Bronchial smooth muscle cell (primary cell): ENCODE results near the gene TNMD. TPM values are rescaled to one million over a fixed set of nuclear protein-coding genes. Genes with fewer than 3 reads are reported as not detected.

Experiments used
- total RNA-seq: library from RNA; depleted of rRNA; stranded (reverse); fragments of >200 nt; gene quantifications from 2 replicates; pipeline ENCODE4 v1.2.1, GENCODE V29; 2014

The TNMD gene
- total RNA-seq = not detected in 2 replicates

DNA sequence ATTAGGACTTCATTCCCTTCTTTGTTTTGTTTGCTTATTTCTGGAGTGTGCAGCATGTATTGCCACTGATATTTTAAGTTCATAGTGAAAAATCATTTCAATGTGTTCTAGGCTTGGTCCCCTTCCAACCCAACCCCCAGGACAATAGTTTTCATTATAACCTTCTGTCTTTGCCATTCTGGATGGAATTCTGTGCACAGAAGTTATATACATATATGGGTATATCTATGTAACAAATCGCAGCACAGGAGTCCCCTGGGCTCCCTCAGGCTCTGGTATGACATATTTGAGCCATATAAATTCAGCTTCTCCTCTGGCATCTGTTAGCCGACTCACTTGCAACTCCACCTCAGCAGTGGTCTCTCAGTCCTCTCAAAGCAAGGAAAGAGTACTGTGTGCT is at the start of gene TNMD:
TSS of gene TNMD (plus strand) at position 326 of the 400 bp plus-strand sequence. CDS start 83 bp downstream, outside the sequence.

DNA sequence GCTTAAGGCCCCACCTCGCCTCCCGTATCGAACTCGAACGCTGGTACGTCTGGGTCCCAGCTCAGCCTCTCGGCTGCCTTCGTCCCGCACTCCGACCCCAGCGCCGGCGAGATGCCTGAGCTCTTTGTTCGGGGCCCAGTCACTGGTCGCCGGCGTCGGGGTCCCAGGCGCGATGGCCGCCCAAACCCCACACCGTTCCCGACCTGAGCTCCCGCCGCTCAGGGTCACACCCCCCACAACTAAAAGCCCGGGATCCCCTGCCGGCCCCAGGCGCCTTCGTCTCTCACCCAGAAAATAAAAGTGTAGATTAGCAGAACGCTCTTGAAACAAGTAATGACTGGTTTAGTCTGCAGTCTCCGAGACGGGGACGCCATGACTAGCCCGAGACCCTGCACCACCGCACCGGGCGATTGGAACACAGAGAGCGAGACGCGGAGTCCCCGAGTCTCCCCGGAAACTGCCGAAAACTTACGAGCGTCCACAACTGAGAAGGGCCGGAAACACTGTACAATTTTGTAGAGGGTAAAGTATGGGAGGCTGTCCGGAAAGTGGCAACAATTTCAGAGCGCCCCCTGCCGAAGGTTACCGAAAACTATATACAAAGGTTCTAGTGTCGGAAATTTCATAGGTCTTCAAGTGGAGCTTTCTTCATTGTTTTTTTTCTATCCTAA is 51.7 kb downstream of the TNMD start, which contains the start of gene TSPAN6:
TSS of gene TSPAN6 (minus strand) at position 486 of the 671 bp plus-strand sequence. CDS start at position 374, 112 bp downstream.

DNA sequence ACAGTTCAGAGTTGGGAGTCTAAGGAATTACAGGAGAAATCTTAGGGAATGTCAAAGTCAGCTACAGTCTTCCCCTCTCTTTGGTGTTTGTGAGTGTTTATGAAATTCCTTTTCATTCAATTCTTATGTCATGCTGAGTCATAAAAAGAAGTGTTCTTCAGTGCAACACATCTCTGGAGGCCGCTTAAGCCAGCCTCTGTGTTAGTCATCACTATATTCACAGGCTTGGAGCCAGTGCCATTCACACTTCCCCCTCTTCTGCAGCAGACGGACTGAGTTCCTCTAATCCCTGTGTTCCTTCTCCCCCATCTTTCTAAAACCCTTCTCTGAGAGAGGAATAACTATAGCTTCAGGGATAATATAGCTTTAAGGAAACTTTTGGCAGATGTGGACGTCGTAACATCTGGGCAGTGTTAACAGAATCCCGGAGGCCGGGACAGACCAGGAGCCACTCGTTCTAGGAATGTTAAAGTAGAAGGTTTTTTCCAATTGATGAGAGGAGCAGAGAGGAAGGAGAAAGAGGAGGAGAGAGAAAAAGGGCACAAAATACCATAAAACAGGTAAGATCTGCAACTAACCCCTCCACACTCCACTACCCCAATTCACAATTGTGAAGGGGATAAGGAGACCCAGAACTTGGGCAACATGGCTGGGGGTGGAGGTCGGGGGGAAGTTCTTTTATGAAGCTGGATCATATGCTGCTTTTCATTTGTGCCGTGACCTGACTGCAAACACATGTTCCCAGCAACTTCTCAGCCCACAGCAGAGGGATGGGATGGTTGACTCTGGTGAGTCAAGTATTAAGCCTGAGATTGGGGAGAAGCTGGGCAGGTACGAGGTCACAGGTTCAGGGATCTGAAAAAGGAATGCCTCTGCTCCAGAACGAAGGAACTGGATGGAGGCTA is 59.5 kb downstream of the TNMD start, which contains the start of gene SRPX2:
TSS of gene SRPX2 (plus strand) at position 244 of the 905 bp plus-strand sequence. CDS start 2,124 bp downstream, outside the sequence.

Other genes starting within 250 kb of the TNMD start
- gene PCDH19, start 174.7 kb upstream of the TNMD start, total RNA-seq = under 0.01 TPM in 1 of 2 replicates, not detected in the other
- gene TSPAN6, start 51.9 kb downstream of the TNMD start, total RNA-seq = 31.8 and 31.9 TPM in 2 replicates
- 26.0 and 36.9 TPM in 2 replicates for gene SRPX2, start 59.3 kb downstream of the TNMD start, total RNA-seq
- gene SYTL4, start 147.2 kb downstream of the TNMD start, total RNA-seq = 2.5 and 14.3 TPM in 2 replicates
- 8.7 and 9.4 TPM in 2 replicates for gene CSTF2, start 235.5 kb downstream of the TNMD start, total RNA-seq